ENCODE data around the gene KIF27.

DNA sequence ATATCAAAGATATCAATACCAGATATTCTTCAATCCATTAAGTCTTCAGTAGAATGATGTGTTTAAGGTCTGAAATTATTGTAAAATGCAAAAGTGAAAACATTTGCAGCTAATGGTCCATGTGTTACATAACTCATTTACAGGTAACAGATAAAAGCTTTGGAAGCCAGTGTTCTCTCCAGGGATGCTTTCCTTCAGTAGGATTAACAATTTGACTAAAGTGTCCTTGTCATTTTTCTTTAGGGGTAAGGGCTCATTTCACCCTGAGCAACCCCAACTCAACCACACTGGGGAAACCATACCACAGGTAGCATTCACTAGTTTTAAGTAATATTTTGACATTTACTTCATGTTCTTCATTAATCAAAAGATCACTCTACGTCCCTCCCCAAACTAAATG lies 45.8 kb upstream of the KIF27 start:
- TF ChIP-seq POLR2A (IDR thresholded peaks at IDR 0.05; ENCODE audit: low read depth, low read length) (no peak), CHD1 (IDR thresholded peaks at IDR 0.05; ENCODE audit: low read depth, low read length) (no peak)
- TF ChIP-seq, protein P1, sequence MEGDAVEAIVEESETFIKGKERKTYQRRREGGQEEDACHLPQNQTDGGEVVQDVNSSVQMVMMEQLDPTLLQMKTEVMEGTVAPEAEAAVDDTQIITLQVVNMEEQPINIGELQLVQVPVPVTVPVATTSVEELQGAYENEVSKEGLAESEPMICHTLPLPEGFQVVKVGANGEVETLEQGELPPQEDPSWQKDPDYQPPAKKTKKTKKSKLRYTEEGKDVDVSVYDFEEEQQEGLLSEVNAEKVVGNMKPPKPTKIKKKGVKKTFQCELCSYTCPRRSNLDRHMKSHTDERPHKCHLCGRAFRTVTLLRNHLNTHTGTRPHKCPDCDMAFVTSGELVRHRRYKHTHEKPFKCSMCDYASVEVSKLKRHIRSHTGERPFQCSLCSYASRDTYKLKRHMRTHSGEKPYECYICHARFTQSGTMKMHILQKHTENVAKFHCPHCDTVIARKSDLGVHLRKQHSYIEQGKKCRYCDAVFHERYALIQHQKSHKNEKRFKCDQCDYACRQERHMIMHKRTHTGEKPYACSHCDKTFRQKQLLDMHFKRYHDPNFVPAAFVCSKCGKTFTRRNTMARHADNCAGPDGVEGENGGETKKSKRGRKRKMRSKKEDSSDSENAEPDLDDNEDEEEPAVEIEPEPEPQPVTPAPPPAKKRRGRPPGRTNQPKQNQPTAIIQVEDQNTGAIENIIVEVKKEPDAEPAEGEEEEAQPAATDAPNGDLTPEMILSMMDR (conservative IDR thresholded peaks at IDR 0.05; ENCODE audit: low read depth, low read length) = no peak
